Neutrophil (primary cell): ENCODE measurements around the gene STRN3.

ENCODE experiments used
- H3K27ac ChIP-seq: fragments of 200-600 bp; sonication (generic); 2 replicates; pipeline ENCODE4 v1.5.1; 2016; ENCODE audit warnings: mild to moderate bottlenecking, moderate library complexity
- H3K27me3 ChIP-seq: fragments of 200-600 bp; sonication (generic); 2 replicates; pipeline ENCODE4 v1.6.0; 2016; ENCODE audit warnings: mild to moderate bottlenecking
- H3K36me3 ChIP-seq: fragments of 200-600 bp; sonication (generic); 2 replicates; pipeline ENCODE4 v1.5.1; 2017
- H3K4me1 ChIP-seq, 2 experiments: fragments of 200-600 bp in 1 of 2; sonication (generic) in 1 of 2; 1 replicate in 1 of 2; 2 replicates in 1 of 2; pipeline versions ENCODE4 v1.5.1 to v1.6.1; 2013 to 2016; ENCODE audit warnings: low read depth in 1 of 2, low read length in 1 of 2, mild to moderate bottlenecking in 1 of 2, moderate library complexity in 1 of 2; ENCODE audit not compliant: control insufficient read depth in 1 of 2, insufficient read depth in 1 of 2
- H3K4me3 ChIP-seq, 2 experiments: fragments of 200-600 bp in 1 of 2; sonication (generic) in 1 of 2; 1 replicate in 1 of 2; 2 replicates in 1 of 2; pipeline ENCODE4 v1.5.1; 2013 to 2016; ENCODE audit warnings: low read depth in 1 of 2, low read length in 1 of 2, mild to moderate bottlenecking in 1 of 2, moderate library complexity in 1 of 2
- H3K9me3 ChIP-seq: fragments of 200-600 bp; sonication (generic); 2 replicates; pipeline ENCODE4 v1.5.1; 2016
- CTCF ChIP-seq: fragments of 200-600 bp; sonication (generic); IDR thresholded peaks from 2 replicates; pipeline ENCODE4 v1.5.1; 2016; ENCODE audit warnings: antibody characterized with exemption

Gene STRN3

GRCh38 chr14:31042300-31042699, 16.1 kb upstream of the STRN3 start:
- no peak for TF ChIP-seq CTCF
- no peaks in the 10 kb centered on the region for H3K27me3 ChIP-seq
- no peak overlapping the region for H3K4me3 ChIP-seq
- no peak overlapping the region for H3K27ac ChIP-seq
- H3K36me3 ChIP-seq = no peaks in the 10 kb centered on the region
- H3K9me3 ChIP-seq = no peaks in the 10 kb centered on the region
- H3K4me1 ChIP-seq = peaks cover 5 to 7% of the 10 kb centered on the region in 2 experiments

GRCh38 chr14:31038521-31039166, 12.5 kb upstream of the STRN3 start:
- Histone ChIP-seq H3K9me3 (no peaks in the 10 kb centered on the region), H3K27ac (no peak overlapping the region), H3K4me3 (no peak overlapping the region), H3K4me1 (peaks cover 5 to 7% of the 10 kb centered on the region in 2 experiments), H3K36me3 (no peaks in the 10 kb centered on the region), H3K27me3 (no peaks in the 10 kb centered on the region)
- no peak for TF ChIP-seq CTCF

GRCh38 chr14:31037709-31038221, 11.6 kb upstream of the STRN3 start:
- no peak for TF ChIP-seq CTCF

GRCh38 chr14:31036552-31036951, 10.4 kb upstream of the STRN3 start:
- H3K27ac ChIP-seq = no peak overlapping the region
- no peaks in the 10 kb centered on the region for H3K9me3 ChIP-seq
- no peak for TF ChIP-seq CTCF
- no peaks in the 10 kb centered on the region for H3K36me3 ChIP-seq
- H3K27me3 ChIP-seq = no peaks in the 10 kb centered on the region
- H3K4me3 ChIP-seq = no peak overlapping the region
- H3K4me1 ChIP-seq = peaks cover 8 to 15% of the 10 kb centered on the region in 2 experiments

More at GRCh38 chr14:31037709-31038221, 11.6 kb upstream of the STRN3 start:
- Histone ChIP-seq H3K27me3 (no peaks in the 10 kb centered on the region), H3K4me3 (no peak overlapping the region), H3K9me3 (no peaks in the 10 kb centered on the region), H3K4me1 (peaks cover 5 to 7% of the 10 kb centered on the region in 2 experiments), H3K36me3 (no peaks in the 10 kb centered on the region), H3K27ac (no peak overlapping the region)

- H3K27me3 ChIP-seq = no peaks in the 10 kb centered on the region
- peak overlapping the region; percentile 67 for H3K27ac ChIP-seq
- H3K36me3 ChIP-seq = no peaks in the 10 kb centered on the region
- H3K9me3 ChIP-seq = no peaks in the 10 kb centered on the region
- no peak overlapping the region for H3K4me3 ChIP-seq
- H3K4me1 ChIP-seq = peaks cover 25 to 27% of the 10 kb centered on the region in 2 experiments
- no peak for TF ChIP-seq CTCF
Measured at GRCh38 chr14:31030469-31030868, 4.3 kb upstream of the STRN3 start.
